GM11168 (cell line): ENCODE measurements around the gene H2AZ2.
"Not testable (repeated sequence)": the region's sequence is repeated elsewhere in the genome, so short reads cannot be mapped to it uniquely, and the experiment has no call there.

Experiments used
- in situ Hi-C: fragments of 300-500 bp; cut with MboI; formaldehyde crosslinking; loops from one replicate; pipeline ENCODE4 v1.12.0; 2022; ENCODE audit warnings: low sequenced_read_pairs; ENCODE audit not compliant: unreplicated experiment

Gene H2AZ2

DNA sequence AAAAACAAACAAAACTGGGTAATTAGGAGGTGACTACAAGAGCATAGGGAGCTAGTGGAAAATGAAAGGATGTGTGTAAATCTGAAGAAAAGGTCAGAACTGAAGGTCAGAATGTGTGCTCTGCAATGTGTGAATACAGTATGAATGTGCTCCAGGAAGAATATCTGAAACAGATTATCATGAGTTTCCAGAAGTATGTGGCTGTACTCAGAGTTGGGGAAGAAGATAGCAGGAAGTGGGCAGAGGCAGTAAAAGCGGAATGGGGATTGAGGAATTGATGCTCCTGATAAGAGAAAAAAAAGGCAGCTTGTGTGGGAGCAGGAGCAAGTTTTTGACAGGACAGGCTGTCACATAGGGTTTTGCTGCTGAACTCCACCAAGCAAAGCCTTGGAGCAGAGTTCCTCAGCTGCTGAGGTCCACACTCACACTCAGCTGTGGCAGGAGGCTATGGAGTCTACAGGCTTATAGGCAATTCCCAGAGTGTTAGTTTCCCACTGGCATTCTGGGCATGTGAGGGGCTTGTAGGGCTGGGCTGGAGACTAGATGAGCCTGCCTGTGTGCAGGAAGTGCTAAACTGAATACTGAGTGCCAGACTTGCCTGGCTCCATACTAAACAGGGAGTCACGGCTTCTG lies 22.9 kb downstream of the H2AZ2 start:
- in situ Hi-C loops, result loop anchor here (25.0 kb wide), 1 partner anchor 238 kb away; the partner anchor contains the start of gene TMED4

DNA sequence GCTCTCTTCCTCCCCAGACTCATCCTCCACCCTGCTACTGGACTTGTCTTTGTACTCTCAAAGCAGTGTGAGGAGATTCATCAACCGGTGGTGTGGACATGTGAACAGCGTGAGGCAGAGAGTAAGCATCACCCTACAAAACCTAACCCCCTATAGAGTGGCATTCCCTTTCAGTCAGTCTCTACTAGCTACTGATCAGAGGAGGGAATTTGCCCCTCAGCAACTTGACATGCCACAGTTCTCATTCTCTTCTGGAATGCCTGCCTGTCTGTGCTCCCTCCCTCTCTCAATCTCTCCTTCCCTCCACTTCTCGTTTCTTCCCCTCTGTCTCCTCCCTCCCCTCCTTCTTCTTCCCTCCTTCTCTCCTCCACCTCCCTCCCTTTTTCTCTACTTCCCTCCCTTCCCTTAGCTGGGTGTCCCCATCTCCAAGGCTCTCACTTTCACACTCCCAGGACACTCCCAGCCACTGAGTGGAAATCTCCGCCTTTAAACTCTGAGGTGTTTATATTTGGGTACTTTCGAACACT lies 24.6 kb downstream of the H2AZ2 start:
- in situ Hi-C loops, result no loop called here

DNA sequence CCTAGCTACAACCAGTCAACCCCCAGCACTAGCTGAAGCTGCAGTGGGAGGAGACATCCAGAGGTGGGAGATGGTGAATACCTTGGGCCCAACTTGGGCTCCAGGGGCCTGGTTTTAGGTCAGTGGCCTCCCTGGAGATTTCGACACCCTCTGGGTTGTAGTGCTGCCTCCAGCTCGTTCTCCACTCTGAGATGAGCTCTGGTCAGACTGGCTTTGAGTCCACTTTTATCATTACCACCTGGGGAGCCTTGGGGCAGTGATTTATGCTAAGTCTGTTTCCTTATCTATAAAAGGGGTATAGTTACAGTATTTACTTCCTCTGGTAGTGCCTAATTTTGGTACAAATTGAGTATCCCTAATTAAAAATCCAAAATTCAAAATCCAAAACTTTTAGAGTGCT lies 28.6 kb downstream of the H2AZ2 start:
- in situ Hi-C loops, result no loop called here

DNA sequence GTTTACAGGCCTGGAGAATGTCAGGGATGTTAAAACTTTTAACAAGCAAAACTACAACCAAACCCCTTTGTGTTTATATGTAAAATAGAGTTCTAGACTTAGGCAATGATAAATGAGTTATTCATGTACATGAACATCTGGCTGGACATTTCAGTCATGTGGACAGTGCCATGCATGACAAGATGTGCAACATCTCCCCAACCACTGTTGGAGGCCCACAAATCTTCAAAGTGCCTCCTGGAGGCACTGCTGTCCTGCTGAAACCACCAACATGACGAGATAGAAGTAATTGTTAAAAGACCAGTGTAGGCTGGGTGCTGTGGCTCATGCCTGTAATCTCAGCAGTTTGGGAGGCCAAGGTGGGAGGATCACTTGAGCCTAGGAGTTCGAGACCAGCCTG lies 33.0 kb downstream of the H2AZ2 start:
- in situ Hi-C loops, result no loop called here

DNA sequence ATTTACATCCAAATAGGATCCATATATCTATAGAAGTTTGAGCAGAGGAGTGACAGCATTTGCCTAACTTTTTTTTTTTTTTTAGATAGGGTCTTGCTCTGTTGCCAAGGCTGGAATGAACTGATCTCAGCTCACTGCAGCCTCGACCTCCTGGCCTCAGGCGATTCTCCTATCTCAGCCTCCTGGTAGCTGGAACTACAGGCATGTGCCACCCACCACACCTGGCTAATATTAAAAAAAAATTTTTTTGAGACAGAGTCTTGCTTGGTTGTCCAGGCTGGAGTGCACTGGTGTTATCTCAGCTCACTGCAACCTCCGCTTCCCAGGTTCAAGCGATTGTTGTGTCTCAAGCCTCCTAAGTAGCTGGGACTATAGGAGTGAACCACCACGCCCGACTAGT lies 36.3 kb downstream of the H2AZ2 start:
- in situ Hi-C loops, result no loop called here

DNA sequence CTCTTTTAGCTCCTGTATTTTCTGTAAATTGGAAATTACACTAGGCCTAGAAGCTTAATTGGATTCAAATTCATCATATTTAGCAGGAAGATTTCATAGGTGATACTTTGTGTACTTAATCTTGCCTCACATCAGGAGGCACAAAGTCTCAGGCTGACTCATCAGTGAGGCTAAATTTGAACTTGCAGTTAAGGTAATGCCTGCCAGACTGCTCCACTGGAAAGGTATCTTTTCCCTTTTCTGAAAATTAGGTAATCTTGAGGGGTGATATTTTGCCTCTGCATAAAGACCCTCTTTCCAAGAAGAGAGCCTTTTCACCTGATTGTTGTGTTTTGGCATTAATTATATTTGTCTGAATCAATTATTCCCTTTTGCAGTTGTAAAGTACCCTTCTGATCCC lies 36.8 kb downstream of the H2AZ2 start:
- in situ Hi-C loops, result no loop called here

DNA sequence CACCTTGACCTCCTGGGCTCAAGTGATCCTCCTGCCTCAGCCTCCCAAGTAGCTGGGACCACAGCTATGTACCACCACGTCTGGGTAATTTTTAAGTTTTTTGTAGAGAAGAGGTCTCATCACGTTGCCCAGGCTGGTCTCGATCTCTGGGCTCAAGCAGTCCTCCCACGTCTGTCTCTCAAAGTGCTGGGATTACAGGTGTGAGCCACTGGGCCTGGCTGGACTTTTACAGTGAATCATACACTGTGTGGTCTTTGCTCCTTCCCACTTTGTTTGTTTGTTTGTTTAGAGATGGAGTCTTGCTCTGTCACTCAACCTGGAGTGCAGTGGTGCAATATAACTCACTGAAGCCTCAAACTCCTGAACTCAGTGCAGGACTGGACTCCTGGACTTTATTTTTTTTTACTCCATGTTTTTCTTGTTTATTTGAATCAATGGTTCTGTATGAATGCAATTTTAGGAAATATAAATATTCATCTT lies 38.9 kb downstream of the H2AZ2 start:
- in situ Hi-C loops, result no loop called here

DNA sequence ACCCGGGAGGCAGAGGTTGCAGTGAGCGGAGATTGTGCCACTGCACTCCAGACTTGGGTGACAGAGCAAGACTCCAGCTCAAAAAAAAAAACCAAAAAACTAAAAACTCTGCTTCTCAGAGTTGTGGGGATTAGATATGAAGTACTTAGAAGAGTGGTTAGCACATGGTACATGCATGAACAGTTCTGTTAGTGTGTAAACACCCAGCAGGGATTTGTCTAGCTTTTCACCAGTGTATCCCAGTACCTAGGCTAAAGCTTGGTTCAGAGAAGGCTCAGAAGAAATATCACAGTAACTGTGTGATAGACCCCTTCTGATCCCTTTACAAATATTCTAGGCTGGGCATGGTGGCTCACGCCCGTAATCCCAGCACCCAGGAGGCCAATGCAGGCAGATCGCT lies 41.9 kb downstream of the H2AZ2 start:
- in situ Hi-C loops, result no loop called here

DNA sequence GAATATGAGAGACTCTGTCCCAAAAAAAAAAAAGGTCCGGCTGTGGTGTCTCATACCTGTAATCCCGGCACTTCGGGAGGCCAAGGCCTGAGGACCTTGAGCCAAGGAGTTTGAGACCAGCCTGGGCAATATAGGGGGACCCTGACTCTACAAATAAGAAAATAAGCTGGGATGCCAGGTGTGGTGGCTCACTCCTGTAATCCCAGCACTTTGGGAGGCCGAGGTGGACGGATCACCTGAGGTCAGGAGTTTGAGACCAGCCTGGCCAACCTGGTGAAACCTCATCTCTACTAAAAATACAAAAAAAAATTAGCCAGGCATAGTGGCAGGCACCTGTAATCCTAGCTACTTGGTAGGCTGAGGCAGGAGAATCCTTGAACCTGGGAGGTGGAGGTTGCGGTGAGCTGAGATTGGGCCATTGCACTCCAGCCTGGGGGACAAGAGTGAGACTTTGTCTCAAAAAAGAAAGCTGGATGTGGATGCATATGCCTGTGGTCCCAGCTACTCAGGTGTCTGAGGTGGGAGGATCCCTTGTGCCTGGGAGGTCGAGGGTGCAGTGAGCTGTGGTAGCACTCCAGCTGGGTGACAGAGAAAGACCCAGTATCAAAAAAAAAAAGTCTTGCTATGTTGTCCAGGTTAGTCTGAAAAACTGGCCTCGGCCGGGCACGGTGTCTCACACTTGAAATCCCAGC lies 43.9 kb downstream of the H2AZ2 start:
- in situ Hi-C loops, result not testable (repeated sequence)

DNA sequence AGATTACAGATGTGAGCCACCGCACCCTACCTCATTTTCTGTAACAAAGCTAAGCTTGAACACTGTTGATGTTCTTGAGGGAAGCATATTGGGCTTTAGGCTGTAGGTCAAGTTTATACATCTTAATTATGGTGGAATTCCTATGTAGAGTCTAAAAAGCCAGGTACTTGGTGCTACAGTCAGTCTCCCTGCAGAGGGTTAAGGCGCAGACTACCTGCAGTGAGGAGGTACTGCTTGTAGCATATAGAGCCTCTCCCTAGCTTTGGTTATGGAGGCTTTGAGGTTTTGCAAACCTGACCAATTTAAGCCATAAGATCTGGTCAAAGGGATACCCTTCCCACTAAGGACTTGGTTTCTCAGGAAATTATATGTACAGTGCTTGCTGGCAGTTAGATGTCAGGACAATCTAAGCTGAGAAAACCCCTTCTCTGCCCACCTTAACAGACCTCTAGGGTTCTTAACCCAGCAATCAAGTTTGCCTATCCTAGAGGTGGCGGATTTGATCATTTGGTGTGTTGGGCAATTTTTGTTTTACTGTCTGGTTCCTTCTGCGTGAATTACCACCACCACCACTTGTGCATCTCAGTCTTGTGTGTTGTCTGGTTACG lies 45.4 kb downstream of the H2AZ2 start:
- in situ Hi-C loops, result no loop called here

DNA sequence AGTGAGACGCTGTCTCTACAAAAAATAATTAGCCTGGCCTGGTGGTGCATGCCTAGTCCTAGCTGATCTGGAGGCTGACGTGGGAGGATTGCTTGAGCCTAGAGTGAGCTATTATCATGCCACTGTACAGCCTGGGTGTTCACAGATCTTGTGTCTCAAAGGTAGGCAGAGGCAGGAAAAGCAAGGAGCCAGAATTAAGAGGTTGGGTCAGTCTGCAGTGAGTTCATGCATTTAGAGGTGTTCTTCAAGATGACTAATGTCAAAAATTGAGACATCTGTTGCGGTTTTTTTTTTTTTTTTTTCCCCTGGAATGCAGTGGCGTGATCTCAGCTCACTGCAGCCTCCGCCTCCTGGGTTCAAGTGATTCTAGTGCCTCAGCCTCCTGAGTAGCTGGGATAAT lies 46.0 kb downstream of the H2AZ2 start:
- in situ Hi-C loops, result no loop called here

DNA sequence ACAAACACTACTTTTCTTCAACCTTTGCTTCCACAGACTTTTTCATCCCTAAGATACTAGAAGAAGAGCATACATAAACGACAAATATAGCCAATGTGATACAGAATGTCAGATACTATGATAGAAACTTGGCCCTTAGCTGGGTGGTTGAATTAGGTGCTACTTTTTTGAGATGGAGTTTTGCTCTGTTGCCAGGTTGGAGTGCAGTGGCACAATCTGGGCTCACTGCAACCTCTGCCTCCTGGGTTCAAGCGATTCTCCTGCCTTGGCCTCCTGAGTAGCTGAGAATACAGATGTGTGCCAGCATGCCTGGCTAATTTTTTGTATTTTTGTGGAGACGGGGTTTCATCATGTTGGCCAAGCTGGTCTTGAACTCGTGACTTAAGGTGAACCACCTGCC lies 47.9 kb downstream of the H2AZ2 start:
- in situ Hi-C loops, result no loop called here

DNA sequence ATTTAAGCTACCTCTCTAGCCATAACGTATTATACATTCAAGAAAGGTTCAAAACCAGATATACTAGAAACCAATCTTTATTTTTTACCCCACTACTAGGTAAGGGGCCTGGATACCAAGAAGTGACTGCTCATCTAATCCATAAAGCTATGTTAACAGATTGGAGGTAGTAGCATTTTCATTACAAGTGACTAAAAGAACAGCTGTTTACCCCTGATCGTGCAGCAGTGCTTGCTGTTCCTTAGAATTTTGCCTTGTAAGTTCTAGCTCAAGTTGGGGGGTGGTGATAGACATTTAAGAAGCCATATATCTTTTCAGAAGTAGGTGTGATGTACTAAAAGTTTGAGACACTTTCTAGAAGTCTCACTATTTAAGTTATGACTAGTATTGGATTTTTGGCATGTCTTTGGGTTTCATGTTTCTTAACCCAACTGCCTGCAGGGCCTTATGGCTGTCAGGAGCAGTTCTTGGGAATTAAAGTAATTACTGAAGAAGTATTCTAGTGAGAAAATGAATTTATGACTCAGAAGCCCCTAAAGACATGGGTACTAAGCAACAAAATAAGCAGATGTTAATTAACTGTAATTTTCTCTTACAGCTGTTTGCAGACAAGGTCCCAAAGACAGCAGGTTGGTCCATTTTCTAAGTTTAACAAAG lies 49.1 kb downstream of the H2AZ2 start:
- in situ Hi-C loops, result no loop called here

DNA sequence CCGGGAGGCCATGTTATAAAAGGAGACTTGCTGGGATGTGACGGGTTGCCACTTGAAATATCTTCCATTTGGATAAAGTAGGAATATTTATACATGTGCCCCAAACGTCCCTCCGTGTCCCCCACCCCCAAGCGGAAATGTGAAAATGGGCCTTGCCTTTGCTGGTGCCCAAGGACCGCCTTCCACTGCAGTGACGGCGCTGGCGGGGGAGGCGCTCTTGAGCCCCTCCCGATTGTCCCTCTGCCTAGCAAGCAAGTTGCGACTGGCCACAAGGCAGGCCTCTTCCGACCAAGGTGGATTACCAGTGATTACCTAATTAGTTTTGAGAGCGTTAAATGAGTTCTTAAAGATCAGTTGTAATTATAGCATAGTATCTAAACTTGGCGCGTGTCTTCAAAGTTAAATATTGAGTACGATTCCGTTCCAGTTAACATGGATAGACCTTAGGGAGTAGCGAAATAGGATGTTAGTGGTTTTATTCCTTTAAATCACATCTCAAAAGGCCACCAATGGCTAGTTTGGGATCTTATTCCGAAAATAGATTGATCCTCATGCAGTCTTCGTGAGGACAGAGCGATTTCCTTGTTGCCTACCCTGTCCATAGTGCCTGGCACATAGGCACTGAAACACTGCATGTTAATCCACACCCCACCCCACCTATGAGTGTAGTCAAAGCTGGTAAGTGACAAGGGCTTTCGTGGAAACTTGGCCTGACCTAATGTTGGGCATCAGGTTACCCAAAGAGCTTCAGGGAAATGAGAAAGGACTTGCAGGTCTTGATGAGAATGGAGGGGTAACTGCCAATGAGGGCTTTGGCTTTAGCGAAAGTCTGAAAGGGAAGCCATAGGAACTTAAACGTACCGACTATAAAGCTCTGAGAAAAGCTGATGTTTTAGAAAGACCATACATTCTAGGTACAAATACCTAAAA lies 50.3 kb downstream of the H2AZ2 start:
- in situ Hi-C loops, result no loop called here

DNA sequence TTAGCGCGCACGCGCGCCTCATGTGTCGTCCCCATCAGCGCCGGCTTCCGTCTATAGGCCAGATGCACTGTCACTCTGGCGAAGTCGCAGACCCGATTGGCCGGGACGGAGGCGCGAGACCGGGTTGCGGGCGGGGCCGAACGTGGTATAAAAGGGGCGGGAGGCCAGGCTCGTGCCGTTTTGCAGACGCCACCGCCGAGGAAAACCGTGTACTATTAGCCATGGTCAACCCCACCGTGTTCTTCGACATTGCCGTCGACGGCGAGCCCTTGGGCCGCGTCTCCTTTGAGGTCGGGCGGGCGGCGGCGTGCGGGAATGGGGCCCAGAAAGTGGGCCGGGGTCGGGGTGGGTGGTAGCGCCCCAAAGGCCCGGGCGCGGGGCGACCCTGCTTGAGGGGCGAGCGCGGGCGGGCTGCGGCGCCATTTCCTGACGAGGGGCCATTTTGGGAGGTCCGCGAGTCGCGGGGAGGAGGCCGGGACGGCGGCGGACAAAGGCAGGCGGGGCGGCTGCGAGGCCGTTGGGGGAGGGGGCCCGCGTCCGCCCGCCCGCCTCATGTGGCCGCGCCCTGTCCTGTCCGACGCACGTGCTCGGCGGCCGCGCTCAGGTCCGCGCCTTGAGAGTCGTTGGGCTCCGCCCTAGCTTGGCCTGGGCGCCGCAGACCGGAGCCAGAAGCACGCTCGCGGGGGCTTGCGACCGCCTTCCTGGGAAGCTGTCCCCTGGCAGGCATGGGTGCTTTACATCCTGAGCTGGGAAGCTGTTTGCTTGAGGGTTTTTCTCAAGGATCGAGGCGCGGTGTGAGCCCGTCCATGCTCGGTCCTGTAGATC lies 51.2 kb downstream of the H2AZ2 start, which contains the start of gene PPIA:
TSS of gene PPIA (plus strand) at position 178 of the 825 bp plus-strand sequence. CDS start at position 222, 44 bp downstream.
- in situ Hi-C loops, result no loop called here

DNA sequence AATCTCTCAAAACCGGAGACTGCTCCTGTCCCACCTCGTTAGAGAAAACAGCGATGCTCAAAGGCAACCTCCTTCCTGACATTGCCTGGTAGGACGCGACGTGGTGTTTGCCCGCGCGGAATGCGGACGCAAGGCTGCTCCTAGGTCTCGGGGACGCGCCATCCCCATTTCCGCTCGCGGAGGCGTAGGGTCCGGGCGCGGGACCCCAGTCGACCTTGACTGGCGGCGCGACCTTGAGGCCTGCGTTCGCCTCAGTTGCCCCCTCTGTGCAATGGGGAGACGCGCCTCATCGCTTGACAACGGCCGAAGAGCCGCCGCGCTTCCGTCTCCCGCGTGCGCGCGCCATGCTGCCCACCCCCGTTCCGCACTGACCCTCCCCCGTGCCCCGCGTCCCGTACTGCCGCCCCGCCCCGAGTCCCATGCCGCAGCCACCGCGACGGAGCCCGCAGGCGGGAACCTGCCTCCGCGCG lies 51.8 kb downstream of the H2AZ2 start:
- in situ Hi-C loops, result no loop called here

DNA sequence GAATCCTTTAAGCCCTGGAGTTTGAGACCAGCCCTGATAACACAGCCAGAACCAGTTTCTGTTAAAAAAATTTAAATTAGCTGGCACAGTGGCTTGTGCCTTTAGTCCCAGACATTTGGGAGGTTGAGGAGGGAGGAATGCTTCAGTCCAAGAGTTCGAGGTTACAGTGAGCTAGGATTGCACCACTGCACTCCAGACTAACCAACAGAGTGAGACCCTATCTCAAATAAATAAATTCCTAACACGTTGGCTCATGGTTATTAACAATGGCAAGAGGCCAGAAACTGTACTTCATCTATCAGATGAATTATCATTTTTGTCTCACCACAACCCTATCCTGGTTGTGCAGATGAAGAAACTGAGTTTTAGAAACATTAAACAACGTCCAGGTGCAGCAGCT lies 53.6 kb downstream of the H2AZ2 start:
- in situ Hi-C loops, result no loop called here

DNA sequence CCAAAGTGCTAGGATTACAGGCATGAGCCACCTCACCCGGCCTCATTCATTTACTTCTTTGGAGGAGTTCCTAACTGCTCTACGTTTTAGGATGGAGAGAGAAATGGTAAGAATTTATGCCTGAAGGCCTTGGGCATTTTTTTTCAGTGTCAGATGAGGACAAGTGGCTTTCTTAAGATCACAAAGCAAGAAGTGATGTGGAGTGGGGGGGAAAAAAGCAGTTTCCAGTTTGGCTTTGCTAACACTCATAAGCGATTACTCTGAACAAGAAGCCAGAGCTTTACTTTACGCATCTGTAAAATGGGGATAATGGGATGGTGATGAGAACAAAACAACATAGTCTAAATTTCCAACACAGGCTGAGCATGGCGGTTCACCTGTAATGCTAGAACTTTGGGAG lies 54.0 kb downstream of the H2AZ2 start:
- in situ Hi-C loops, result no loop called here
